Smooth muscle cell (in vitro differentiated cells): ENCODE results near the gene CCDC148. TPM values are rescaled to one million over a fixed set of nuclear protein-coding genes. Genes with fewer than 3 reads are reported as not detected.
"Not testable (repeated sequence)": the region's sequence is repeated elsewhere in the genome, so short reads cannot be mapped to it uniquely, and the experiment has no call there.

ENCODE experiments used
- DNase-seq: peaks from one replicate; lab custom pipeline; 2025; ENCODE audit not compliant: unreplicated experiment; lab: John Stamatoyannopoulos, UW
- H2AFZ ChIP-seq: fragments of 200-600 bp; sonication (generic); 2 replicates; pipeline ENCODE4 v1.6.0; 2016; ENCODE audit warnings: antibody characterized with exemption, low read depth, mild to moderate bottlenecking
- H3F3A ChIP-seq: fragments of 200-600 bp; sonication (generic); 2 replicates; pipeline ENCODE4 v1.6.0; 2017; ENCODE audit warnings: antibody characterized with exemption, low read depth
- H3K27ac ChIP-seq: fragments of 200-600 bp; sonication (generic); 2 replicates; pipeline ENCODE4 v1.5.1; 2016; ENCODE audit warnings: low read depth, mild to moderate bottlenecking
- H3K27me3 ChIP-seq: fragments of 200-600 bp; sonication (generic); 2 replicates; pipeline ENCODE4 v1.6.1; 2016; ENCODE audit warnings: low read depth, mild to moderate bottlenecking
- H3K36me3 ChIP-seq: fragments of 200-600 bp; sonication (generic); 2 replicates; pipeline ENCODE4 v1.5.1; 2016; ENCODE audit warnings: low read depth
- H3K4me1 ChIP-seq: fragments of 200-600 bp; sonication (generic); 2 replicates; pipeline ENCODE4 v1.5.1; 2016; ENCODE audit warnings: low read depth
- H3K4me2 ChIP-seq: fragments of 200-600 bp; sonication (generic); 2 replicates; pipeline ENCODE4 v1.6.0; 2016; ENCODE audit warnings: mild to moderate bottlenecking
- H3K4me3 ChIP-seq: fragments of 200-600 bp; sonication (generic); 2 replicates; pipeline ENCODE4 v1.5.1; 2016; ENCODE audit warnings: mild to moderate bottlenecking
- H3K79me2 ChIP-seq: fragments of 200-600 bp; sonication (generic); 2 replicates; pipeline ENCODE4 v1.6.0; 2016; ENCODE audit warnings: low read depth, mild to moderate bottlenecking
- H3K9ac ChIP-seq: fragments of 200-600 bp; sonication (generic); 2 replicates; pipeline ENCODE4 v1.6.0; 2016; ENCODE audit warnings: low read depth
- H3K9me3 ChIP-seq: fragments of 200-600 bp; sonication (generic); replicated peaks from 2 replicates; pipeline ENCODE4 v1.5.1; 2016; ENCODE audit warnings: low read depth
- H4K20me1 ChIP-seq: fragments of 200-600 bp; sonication (generic); 2 replicates; pipeline ENCODE4 v1.6.0; 2016; ENCODE audit warnings: low read depth
- CTCF ChIP-seq: fragments of 200-600 bp; sonication (generic); IDR thresholded peaks from 2 replicates; pipeline ENCODE4 v1.5.1; 2017; ENCODE audit warnings: borderline replicate concordance, mild to moderate bottlenecking, antibody characterized with exemption; ENCODE audit not compliant: insufficient read depth, poor library complexity, severe bottlenecking
- WGBS: methylation state at CpG from one replicate; pipeline ENCODE4 v1.1.7; 2016; ENCODE audit warnings: low lambda C conversion rate; 5-methylcytosine and 5-hydroxymethylcytosine counted together
- polyA plus RNA-seq: library from polyadenylated mRNA; unstranded; fragments of >200 nt; fragmentation: Nextera tagmentation; extraction: Ambion mirVana; gene quantifications from 2 replicates; pipeline ENCODE4 v1.2.1, GENCODE V29; 2016
- total RNA-seq: library from RNA; depleted of rRNA; stranded (reverse); fragments of >200 nt; gene quantifications from 2 replicates; pipeline ENCODE4 v1.2.3, GENCODE V29; 2014

Gene CCDC148
- total and polyA plus RNA-seq, 2 experiments from 2014 or later, result 0.09 TPM; not detected in 1

GRCh38 chr2:158473719-158474392 is 17.3 kb upstream of the CCDC148 start:
- no peak overlapping the region for H2AFZ ChIP-seq
- 74% methylated on average over 8 of the region's 8 CpGs for WGBS
- H3K79me2 ChIP-seq, result peaks cover 3% of the 10 kb centered on the region
- no peaks in the 10 kb centered on the region for H3F3A ChIP-seq
- DNase-seq, result no peak
- H3K4me2 ChIP-seq, result no peak overlapping the region
- no peak overlapping the region for H3K4me3 ChIP-seq
- no peak overlapping the region for H3K27ac ChIP-seq
- TF ChIP-seq CTCF, result no peak
- no peaks in the 10 kb centered on the region for H3K36me3 ChIP-seq
- H4K20me1 ChIP-seq, result no peaks in the 10 kb centered on the region
- H3K4me1 ChIP-seq, result peaks cover 4% of the 10 kb centered on the region
- H3K9me3 ChIP-seq, result no peaks in the 10 kb centered on the region
- no peak overlapping the region for H3K9ac ChIP-seq
- no peaks in the 10 kb centered on the region for H3K27me3 ChIP-seq

- H2AFZ ChIP-seq, H3K27me3 ChIP-seq, H3K27ac ChIP-seq, H3K4me1 ChIP-seq, H3K4me3 ChIP-seq, H3K4me2 ChIP-seq, H3K79me2 ChIP-seq, DNase-seq, H4K20me1 ChIP-seq, H3F3A ChIP-seq, H3K9me3 ChIP-seq, H3K9ac ChIP-seq, H3K36me3 ChIP-seq: not testable (repeated sequence)
- 100% methylated on average over 3 of the region's 3 CpGs for WGBS
Measured at GRCh38 chr2:158473300-158473699, 16.7 kb upstream of the CCDC148 start.

GRCh38 chr2:158472829-158473228 is 16.3 kb upstream of the CCDC148 start:
- H3K4me2 ChIP-seq, H3K27me3 ChIP-seq, H3K9me3 ChIP-seq, H3K9ac ChIP-seq, H4K20me1 ChIP-seq, H3K27ac ChIP-seq, DNase-seq, H2AFZ ChIP-seq, H3K4me1 ChIP-seq, H3K36me3 ChIP-seq, H3K79me2 ChIP-seq, H3K4me3 ChIP-seq, H3F3A ChIP-seq: not testable (repeated sequence)
- 97% methylated on average over 3 of the region's 3 CpGs for WGBS

- Histone ChIP-seq H3K4me1 (peaks cover 8% of the 10 kb centered on the region), H3K79me2 (peaks cover 45% of the 10 kb centered on the region), H3K4me3 (no peak overlapping the region), H4K20me1 (peaks cover 36% of the 10 kb centered on the region), H3F3A (no peaks in the 10 kb centered on the region), H3K27me3 (no peaks in the 10 kb centered on the region), H3K4me2 (no peak overlapping the region), H3K36me3 (no peaks in the 10 kb centered on the region), H3K9me3 (no peaks in the 10 kb centered on the region), H3K27ac (no peak overlapping the region), H3K9ac (no peak overlapping the region), H2AFZ (no peak overlapping the region)
- no peak for DNase-seq
- TF ChIP-seq CTCF, result no peak
- WGBS, result 97% methylated on average over 4 of the region's 4 CpGs
Measured at GRCh38 chr2:158467248-158467647, 10.7 kb upstream of the CCDC148 start.
